ENCODE results near the gene CRISPLD2.
"Not testable (repeated sequence)": the region's sequence is repeated elsewhere in the genome, so short reads cannot be mapped to it uniquely, and the experiment has no call there.

CRISPLD2 gene

GRCh38 chr16:84827131-84827574 is 7.4 kb downstream of the CRISPLD2 start:
- TF ChIP-seq, protein P1, sequence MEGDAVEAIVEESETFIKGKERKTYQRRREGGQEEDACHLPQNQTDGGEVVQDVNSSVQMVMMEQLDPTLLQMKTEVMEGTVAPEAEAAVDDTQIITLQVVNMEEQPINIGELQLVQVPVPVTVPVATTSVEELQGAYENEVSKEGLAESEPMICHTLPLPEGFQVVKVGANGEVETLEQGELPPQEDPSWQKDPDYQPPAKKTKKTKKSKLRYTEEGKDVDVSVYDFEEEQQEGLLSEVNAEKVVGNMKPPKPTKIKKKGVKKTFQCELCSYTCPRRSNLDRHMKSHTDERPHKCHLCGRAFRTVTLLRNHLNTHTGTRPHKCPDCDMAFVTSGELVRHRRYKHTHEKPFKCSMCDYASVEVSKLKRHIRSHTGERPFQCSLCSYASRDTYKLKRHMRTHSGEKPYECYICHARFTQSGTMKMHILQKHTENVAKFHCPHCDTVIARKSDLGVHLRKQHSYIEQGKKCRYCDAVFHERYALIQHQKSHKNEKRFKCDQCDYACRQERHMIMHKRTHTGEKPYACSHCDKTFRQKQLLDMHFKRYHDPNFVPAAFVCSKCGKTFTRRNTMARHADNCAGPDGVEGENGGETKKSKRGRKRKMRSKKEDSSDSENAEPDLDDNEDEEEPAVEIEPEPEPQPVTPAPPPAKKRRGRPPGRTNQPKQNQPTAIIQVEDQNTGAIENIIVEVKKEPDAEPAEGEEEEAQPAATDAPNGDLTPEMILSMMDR (IDR thresholded peaks at IDR 0.05), result no peak
- Histone ChIP-seq H3K4me3 (no peak overlapping the region), H3K9me3 (no peaks in the 10 kb centered on the region), H3K36me3 (no peaks in the 10 kb centered on the region), H3K4me1 (peaks cover 0 to 52% (median 4%) of the 10 kb centered on the region in 4 donors), H3K27me3 (peaks cover 0 to 6% of the 10 kb centered on the region in 2 donors), H3K27ac (peak overlapping the region; percentile 34 to 62)
- DNase-seq, result no peak
- intact Hi-C loops (cut with DNase I; ENCODE audit: low total_unique reads), result no loop called here

- peak overlapping the region; percentile 74 to 85 for H3K27ac ChIP-seq
- no peaks in the 10 kb centered on the region for H3K9me3 ChIP-seq
- no peak overlapping the region for H3K4me3 ChIP-seq
- no peaks in the 10 kb centered on the region for H3K36me3 ChIP-seq
- TF ChIP-seq, protein P1 (IDR thresholded peaks at IDR 0.05), result no peak
- no peak for DNase-seq
- intact Hi-C loops (cut with DNase I; ENCODE audit: low total_unique reads), result no loop called here
- peaks cover 0 to 56% (median 6%) of the 10 kb centered on the region in 4 donors for H3K4me1 ChIP-seq
- H3K27me3 ChIP-seq, result peaks cover 0 to 6% of the 10 kb centered on the region in 2 donors
These were observed 8.1 kb downstream of the CRISPLD2 start for GRCh38 chr16:84827897-84828296.

GRCh38 chr16:84828322-84828721 is 8.5 kb downstream of the CRISPLD2 start:
- Histone ChIP-seq H3K36me3 (no peaks in the 10 kb centered on the region), H3K9me3 (no peaks in the 10 kb centered on the region), H3K27ac (peak overlapping the region; percentile 74 to 85), H3K4me3 (no peak overlapping the region), H3K4me1 (peaks cover 0 to 60% (median 10%) of the 10 kb centered on the region in 4 donors), H3K27me3 (peaks cover 0 to 6% of the 10 kb centered on the region in 2 donors)
- TF ChIP-seq, protein P1 (IDR thresholded peaks at IDR 0.05), result no peak
- intact Hi-C loops (cut with DNase I; ENCODE audit: low total_unique reads), result no loop called here
- DNase-seq, result no peak

GRCh38 chr16:84829168-84829965 is 9.6 kb downstream of the CRISPLD2 start:
- peak overlapping the region; percentile 74 to 85 for H3K27ac ChIP-seq
- intact Hi-C loops (cut with DNase I; ENCODE audit: low total_unique reads), result no loop called here
- peak; percentile 60 to 89 for DNase-seq
- H3K9me3 ChIP-seq, result no peaks in the 10 kb centered on the region
- H3K4me1 ChIP-seq, result peaks cover 0 to 71% (median 16%) of the 10 kb centered on the region in 4 donors
- H3K36me3 ChIP-seq, result no peaks in the 10 kb centered on the region
- no peak overlapping the region for H3K4me3 ChIP-seq
- TF ChIP-seq, protein P1 (IDR thresholded peaks at IDR 0.05), result no peak
- H3K27me3 ChIP-seq, result peaks cover 0 to 2% of the 10 kb centered on the region in 2 donors

GRCh38 chr16:84830765-84831384 is 11.1 kb downstream of the CRISPLD2 start:
- peak overlapping the region; percentile 81 to 85 for H3K27ac ChIP-seq

DNA sequence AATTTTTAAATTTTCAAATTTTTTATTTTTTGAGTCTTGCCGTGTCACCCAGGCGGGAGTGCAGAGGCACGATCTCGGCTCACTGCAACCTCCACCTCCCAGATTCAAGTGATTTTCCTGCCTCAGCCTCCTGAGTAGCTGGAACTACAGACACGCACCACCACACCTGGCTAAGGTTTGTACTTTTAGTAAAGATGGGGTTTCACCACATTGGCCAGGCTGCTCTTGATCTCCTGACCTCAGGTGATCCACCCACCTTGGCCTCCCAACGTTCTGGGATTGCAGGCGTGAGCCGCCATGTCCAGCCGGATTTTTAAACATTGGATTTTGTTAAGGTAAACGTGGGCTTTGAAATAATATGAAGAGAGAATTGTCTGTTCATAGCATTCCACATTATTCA is 11.9 kb downstream of the CRISPLD2 start:
- intact Hi-C loops (cut with DNase I; ENCODE audit: low total_unique reads); DNase-seq; H3K27me3 ChIP-seq; H3K36me3 ChIP-seq; H3K4me3 ChIP-seq; H3K9me3 ChIP-seq: not testable (repeated sequence)
- Histone ChIP-seq H3K27ac (peak overlapping the region; percentile 81 to 85), H3K4me1 (peaks cover 0 to 85% (median 35%) of the 10 kb centered on the region in 4 donors)

More at GRCh38 chr16:84830765-84831384, 11.1 kb downstream of the CRISPLD2 start:
- intact Hi-C loops (cut with DNase I; ENCODE audit: low total_unique reads), result no loop called here
- no peak for DNase-seq
- TF ChIP-seq, protein P1 (IDR thresholded peaks at IDR 0.05), result no peak
- Histone ChIP-seq H3K27me3 (no peaks in the 10 kb centered on the region), H3K36me3 (no peaks in the 10 kb centered on the region), H3K4me3 (no peak overlapping the region), H3K4me1 (peaks cover 0 to 85% (median 28%) of the 10 kb centered on the region in 4 donors), H3K9me3 (no peaks in the 10 kb centered on the region)
